ENCODE results near the gene ZNF423.
A peak's percentile ranks its signal among the peaks of the same experiment; 100 is the strongest.

Gene ZNF423

GRCh38 chr16:49483651-49484450 lies 372.1 kb downstream of the ZNF423 start:
- DNase-seq, result no peak

GRCh38 chr16:49483251-49483650 lies 372.7 kb downstream of the ZNF423 start:
- no peak for DNase-seq

DNA sequence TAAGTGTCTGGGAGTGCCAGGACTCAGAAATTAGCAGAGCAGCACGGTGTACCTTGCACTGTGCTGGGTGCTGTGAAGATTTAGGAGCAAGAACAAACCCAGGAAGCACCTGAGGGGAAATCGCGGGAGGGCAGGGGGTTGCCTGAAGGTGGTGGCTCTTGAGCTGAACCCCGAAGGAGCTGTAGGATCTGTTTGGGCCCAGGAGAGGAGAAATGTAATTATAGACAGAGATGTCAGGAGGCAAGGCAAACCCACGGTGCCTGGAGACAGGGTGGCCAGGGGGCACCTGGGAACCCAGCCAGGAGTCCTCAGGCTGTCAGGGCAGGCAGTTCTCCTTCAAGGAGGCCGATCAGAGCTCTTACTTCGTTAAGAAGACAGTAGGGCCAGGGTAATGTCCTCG lies 373.2 kb downstream of the ZNF423 start:
- DNase-seq, result no peak

GRCh38 chr16:49478616-49479015 lies 377.3 kb downstream of the ZNF423 start:
- no peak for DNase-seq

DNA sequence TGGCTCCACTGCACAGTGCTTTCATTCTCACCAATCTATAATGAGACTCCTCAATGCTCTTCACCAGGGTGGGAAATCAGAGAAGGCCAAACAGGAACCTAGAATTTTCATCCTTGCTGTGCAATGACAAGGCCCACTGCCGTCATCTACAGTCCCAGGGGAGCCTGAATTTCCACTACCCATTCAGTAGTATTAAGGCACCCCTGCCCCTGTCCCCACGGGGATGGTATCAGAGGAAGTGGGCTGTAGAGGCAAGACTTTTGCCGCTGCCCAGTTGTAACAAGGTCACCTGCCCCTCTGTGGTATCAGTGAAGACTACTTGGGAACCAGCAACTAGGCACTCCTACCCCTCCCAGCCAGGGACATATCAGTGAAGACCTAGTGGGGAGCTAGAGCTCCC lies 377.8 kb downstream of the ZNF423 start:
- DNase-seq, result no peak

GRCh38 chr16:49477250-49477895 lies 378.5 kb downstream of the ZNF423 start:
- DNase-seq, result no peak

- DNase-seq, result no peak
Observed at GRCh38 chr16:49474741-49475140, 381.2 kb downstream of the ZNF423 start.

- DNase-seq, result no peak
Observed at GRCh38 chr16:49473773-49474172, 382.1 kb downstream of the ZNF423 start.

- DNase-seq, result no peak
Observed at GRCh38 chr16:49473131-49473530, 382.8 kb downstream of the ZNF423 start.

DNA sequence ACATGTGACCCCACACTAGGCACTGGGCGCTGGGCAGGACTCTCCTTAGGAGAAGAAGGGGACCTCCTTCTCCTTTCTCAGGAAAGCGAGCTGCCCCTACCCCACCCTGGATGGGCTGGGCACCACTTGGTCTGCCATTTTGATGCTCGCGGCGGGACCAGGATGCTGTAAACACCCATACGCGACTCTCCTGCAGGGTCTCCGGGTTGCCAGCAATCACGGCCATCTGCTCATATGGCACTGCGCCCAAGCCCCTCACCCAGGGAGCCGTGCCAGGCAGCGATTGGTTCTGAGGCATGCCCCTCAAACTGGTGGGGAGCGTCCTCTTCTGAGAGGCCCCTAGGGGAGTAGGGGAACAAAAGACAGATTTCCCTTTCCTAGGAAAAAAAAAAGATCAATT lies 383.3 kb downstream of the ZNF423 start:
- peak; percentile 6 for DNase-seq

DNA sequence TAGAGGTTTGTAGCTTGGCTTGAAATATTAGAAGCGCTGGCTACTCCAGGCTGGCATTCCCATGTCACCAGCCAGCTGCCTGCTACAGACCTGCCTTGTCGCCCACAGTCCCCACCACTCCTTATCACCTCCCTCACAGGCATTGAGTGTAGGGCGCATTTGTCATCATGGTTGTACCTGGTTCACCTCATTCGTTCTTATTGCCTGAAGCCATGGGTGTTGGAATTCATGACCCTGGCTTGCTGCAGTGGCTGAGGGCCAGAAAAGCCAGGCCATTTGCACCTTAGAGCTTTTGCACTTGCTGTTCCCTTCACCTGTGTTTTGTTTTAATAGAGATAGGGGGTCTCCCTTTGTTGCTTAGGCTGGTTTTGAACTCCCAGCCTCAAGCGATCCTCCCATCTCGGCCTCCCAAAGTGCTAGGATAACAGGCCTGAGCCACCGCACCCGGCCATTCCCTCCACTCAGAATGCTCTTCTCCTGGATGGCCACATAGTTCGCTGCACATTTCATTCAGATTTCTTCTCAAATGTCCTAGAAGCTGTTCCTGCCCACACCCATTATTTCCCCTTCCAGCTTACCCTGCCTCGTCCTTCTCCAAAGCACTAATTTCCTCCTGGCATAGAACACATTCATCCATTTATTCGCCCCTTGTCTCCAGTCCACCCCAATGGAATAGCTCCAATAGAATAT lies 384.7 kb downstream of the ZNF423 start:
- DNase-seq, result no peak

DNA sequence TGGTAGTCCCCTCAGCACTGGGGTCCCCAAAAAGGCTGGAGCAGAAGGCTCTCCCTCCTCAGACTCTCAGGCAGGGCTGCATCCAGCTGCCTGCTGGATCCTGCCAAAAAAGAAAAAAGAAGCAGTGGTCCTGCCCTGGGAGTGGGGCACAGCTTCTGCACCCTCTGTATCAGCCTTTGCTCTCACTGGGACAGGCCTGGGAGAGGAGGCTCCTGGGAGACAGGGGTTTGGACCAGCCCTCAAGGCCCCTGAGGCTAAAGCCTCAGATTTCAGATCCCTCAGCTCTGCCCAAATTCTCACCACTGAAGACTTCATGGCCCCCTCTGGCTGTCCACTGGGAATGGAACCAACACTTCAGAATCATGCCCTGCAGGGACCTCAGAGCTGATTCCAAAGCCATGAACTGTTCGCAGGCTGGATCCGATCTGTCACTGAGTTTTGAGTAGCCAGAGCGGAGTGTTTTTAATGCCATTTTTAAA lies 385.4 kb downstream of the ZNF423 start:
- DNase-seq, result peak; percentile 2

- peak; percentile 6 for DNase-seq
Observed at GRCh38 chr16:49469930-49470451, 385.9 kb downstream of the ZNF423 start.

DNA sequence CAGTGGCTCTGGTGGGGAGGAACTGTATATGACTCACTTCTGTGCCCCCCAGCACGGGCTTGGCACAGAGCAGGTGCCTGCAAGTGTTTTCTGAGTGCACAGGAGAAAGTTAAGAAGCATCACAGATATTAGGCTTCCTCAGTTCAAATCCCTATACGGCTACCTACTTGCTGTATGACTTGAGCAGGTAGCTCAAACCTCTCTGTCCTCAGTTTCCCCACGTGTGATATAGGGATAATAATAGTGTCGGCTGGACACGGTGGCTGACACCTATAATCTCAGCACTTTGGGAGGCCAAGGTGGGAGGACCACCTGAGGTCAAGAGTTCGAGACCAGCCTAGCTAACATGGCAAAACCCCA lies 386.6 kb downstream of the ZNF423 start:
- no peak for DNase-seq

- DNase-seq, result no peak
Observed at GRCh38 chr16:49468611-49469310, 387.2 kb downstream of the ZNF423 start.

- no peak for DNase-seq
Observed at GRCh38 chr16:49467540-49468372, 388.2 kb downstream of the ZNF423 start.

- no peak for DNase-seq
Observed at GRCh38 chr16:49466881-49467280, 389.0 kb downstream of the ZNF423 start.

GRCh38 chr16:49466529-49466831 lies 389.4 kb downstream of the ZNF423 start:
- no peak for DNase-seq

- DNase-seq, result no peak
Observed at GRCh38 chr16:49465661-49466528, 390.0 kb downstream of the ZNF423 start.

DNA sequence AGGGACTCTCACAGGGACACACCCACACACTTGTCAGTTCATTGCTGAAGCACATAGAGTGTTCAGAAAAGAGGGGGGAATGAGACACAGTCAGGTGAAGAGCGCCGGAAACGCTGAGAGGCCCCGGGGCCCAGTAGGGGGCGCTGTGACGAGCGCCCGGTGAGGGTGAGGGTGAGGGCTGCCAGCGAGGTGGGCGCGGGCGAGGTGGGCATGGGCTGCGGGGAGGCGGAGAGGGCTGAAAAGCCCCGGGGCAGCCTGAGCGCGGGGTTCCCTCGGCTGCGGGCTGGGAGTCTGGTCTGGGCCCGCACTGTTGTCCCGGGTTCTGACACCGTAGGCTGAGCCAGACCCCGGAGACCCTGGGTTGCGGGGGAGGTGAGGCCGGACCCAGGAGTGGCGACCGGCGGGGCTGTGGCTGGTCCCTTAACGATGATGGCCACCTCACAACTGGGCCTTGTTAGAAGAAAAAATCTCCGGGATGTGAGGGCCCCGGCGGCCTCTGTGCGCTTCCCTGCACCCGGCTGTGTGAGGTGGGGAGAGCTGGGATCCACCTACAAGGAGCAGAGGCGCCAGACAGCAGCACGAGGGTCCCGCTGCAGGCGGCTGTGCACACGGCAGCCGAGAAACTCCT lies 390.9 kb downstream of the ZNF423 start:
- no peak for DNase-seq

GRCh38 chr16:49464093-49464492 lies 391.8 kb downstream of the ZNF423 start:
- peak; percentile 5 for DNase-seq
